GM18520 (cell line): ENCODE data around the gene IL1R1.

Source experiments
- ATAC-seq: cut with Tn5 transposase; IDR thresholded peaks from one replicate; pipeline ENCODE4 v1.9.1; 2021; ENCODE audit not compliant: unreplicated experiment

The IL1R1 gene

GRCh38 chr2:102139851-102140250 lies 2.7 kb upstream of the IL1R1 start:
- ATAC-seq: no peak

- no peak for ATAC-seq
These were observed 2.2 kb upstream of the IL1R1 start for GRCh38 chr2:102140377-102140776.

- no peak for ATAC-seq
These were observed 1.3 kb upstream of the IL1R1 start for GRCh38 chr2:102141011-102141943.

GRCh38 chr2:102142829-102143449 lies 393 bp downstream of the IL1R1 start:
- ATAC-seq: no peak

DNA sequence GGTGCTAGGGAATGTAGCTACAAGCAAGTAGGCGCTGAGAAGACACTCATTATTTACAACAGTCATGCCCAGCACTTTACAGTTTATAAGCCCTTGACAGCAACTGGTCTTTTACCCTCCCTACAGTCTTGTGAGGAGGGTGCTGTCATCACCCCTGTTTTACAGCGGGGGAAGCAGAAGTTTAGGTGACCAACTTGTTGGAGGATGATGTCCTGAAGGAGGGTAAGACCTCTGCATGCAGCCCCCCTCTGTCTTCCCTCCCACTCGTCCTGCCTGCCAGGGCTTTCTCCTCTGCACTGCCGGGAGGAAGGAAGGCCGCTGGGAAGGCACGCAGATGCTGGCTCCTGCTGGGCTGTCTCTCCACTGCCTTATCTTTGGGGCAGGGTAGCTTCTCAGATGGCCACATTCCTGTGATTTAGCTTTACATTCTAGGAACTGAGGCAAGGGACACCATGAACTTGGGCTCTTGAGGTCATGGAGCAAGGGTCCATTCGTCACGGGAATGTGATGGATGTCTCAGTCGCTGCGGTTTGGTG lies 972 bp downstream of the IL1R1 start:
- ATAC-seq: no peak

- ATAC-seq: no peak
These were observed 1.6 kb downstream of the IL1R1 start for GRCh38 chr2:102144128-102144527.

- no peak for ATAC-seq
These were observed 2.6 kb downstream of the IL1R1 start for GRCh38 chr2:102145107-102145506.

- ATAC-seq: no peak
These were observed 3.4 kb downstream of the IL1R1 start for GRCh38 chr2:102145934-102146333.

- no peak for ATAC-seq
These were observed 5.4 kb downstream of the IL1R1 start for GRCh38 chr2:102147935-102148334.

- no peak for ATAC-seq
These were observed 6.7 kb downstream of the IL1R1 start for GRCh38 chr2:102149243-102149642.

- ATAC-seq: no peak
These were observed 7.3 kb downstream of the IL1R1 start for GRCh38 chr2:102149644-102150455.

DNA sequence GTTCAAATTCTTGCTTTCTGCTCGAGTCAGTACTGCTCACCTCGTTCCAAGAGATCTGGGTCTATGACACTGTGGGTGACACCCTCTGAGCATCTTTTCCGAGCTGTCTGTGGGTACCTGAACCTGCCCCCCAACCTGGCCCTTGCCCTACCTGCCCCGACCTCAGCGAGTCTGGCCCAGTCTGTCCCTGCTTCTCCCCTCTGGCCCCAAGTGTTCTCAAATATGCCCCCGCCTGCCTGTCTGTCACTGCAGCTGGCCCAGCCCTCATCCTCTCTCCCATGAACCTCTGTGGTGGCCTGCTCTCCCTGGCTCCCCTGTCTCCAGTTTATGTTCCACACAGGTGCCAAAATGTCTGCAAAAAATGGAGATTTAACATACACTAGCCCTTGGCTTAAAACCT lies 11.8 kb downstream of the IL1R1 start:
- ATAC-seq: no peak

GRCh38 chr2:102154946-102155702 lies 12.6 kb downstream of the IL1R1 start:
- no peak for ATAC-seq

GRCh38 chr2:102155703-102156515 lies 13.4 kb downstream of the IL1R1 start:
- ATAC-seq: no peak

- ATAC-seq: no peak
These were observed 15.6 kb downstream of the IL1R1 start for GRCh38 chr2:102158011-102158755.

DNA sequence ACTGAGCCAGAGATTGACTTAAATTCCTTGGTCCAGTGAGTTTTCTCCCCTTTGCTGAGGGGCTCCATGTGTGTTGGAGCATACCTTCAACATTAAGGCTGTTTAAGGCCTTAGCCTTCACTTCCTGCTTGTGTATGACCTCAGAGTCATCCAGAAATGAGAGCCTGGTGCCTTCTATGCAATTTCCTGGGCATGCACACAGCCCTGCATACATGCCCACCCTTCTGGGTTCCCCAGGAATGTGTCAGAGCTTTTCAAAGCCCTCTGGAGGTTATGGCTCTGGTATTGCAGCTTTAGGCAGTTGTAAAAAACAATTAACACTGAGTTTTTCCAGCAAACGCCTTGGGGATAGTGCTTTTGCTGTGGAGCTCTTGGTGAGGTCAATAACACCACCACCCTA lies 16.7 kb downstream of the IL1R1 start:
- ATAC-seq: no peak

- ATAC-seq: no peak
These were observed 23.8 kb downstream of the IL1R1 start for GRCh38 chr2:102166189-102166845.

DNA sequence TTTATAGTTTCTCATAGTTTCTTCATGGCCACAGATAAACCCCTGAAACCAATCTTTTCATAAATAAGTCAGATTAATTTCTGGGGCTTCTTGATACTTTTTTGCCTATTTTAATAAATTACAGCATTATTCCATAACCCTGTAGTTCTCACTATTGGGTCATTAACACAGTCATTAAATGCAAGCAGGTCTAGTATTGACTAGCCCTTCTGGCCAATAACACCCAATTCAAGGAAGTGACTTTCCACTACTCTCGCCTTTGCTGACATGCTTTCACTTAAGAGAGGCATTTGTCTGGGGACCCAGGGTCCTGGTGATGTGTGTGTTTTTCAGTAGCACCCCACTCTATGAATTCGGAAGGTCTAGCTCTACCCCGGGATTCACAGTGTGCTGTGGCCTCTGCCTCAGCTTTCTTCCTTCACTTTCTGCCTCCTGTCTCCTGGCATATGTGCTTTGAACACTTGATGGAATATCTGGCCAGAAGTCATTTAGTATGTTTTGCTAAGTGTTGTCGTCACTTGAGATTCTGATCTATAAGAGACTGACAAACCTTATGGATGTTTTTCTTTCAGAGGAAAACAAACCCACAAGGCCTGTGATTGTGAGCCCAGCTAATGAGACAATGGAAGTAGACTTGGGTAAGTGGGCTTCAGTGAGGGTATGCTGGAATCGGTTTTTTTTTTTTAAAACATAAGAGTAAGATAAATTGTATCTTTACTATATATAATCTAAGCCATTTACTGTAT lies 25.7 kb downstream of the IL1R1 start:
- ATAC-seq: no peak
